K562 (cell line): ENCODE measurements around the gene SLC24A4. TPM values are rescaled to one million over a fixed set of nuclear protein-coding genes. Genes with fewer than 3 reads are reported as not detected.

ENCODE experiments used
- ATAC-seq: fragments of 200-7000 bp; cut with Tn5 transposase; 3 replicates; pipeline ENCODE4 v1.9.1; 2020; ENCODE audit warnings: moderate library complexity
- BruUV-seq: library from RNA; stranded (reverse); fragments of 400-500 nt; replicated peaks from 2 replicates; lab custom pipeline; 2021; lab: Mats Ljungman, UMichigan
- CTCF ChIA-PET: fragments of 300-600 bp; formaldehyde crosslinking; extraction: SDS; loops from one replicate; lab custom pipeline; 2021; ENCODE audit warnings: low intra/inter-chr PET ratio; lab: Yijun Ruan, JAX
- POLR2A ChIA-PET: fragments of 300-600, 350-650 bp; sonication (Branson Sonifier 250); formaldehyde crosslinking; extraction: SDS; loops from one replicate; lab custom pipeline; 2021; ENCODE audit warnings: antibody characterized with exemption, inconsistent platforms; lab: Yijun Ruan, JAX
- DNase-seq, 4 experiments: peaks; one replicate each; pipeline versions ENCODE4 v3.0.0 to v3.0.0-alpha.2; 2011 to 2018; ENCODE audit warnings: low spot score in 3 of 4, mixed read lengths in 3 of 4; ENCODE audit errors: extremely low read depth in 1 of 4
- FAIRE-seq: peaks from 2 replicates; lab custom pipeline; 2011; peaks lifted over from hg19 to GRCh38; lab: Jason Lieb, UNC
- H2AFZ ChIP-seq: 2 replicates; pipeline ENCODE4 v1.6.0; 2011; ENCODE audit warnings: low read depth, low read length, control low read depth, inconsistent platforms
- H3K27ac ChIP-seq: fragments of 200-600 bp; 3 replicates; pipeline ENCODE4 v1.8.0; 2011; ENCODE audit warnings: low read depth, mild to moderate bottlenecking, control low read depth, inconsistent platforms, low read length, moderate library complexity, mixed read lengths; ENCODE audit errors: extremely low read depth
- H3K27me3 ChIP-seq, 2 experiments: fragments of 300-600 bp in 1 of 2; 2 replicates in 1 of 2; 3 replicates in 1 of 2; pipeline versions ENCODE4 v1.6.0 to v1.8.0; 2011; ENCODE audit warnings: inconsistent platforms in 2 of 2, low read length in 2 of 2, mild to moderate bottlenecking in 1 of 2, mixed read lengths in 1 of 2, moderate library complexity in 1 of 2; ENCODE audit not compliant: control insufficient read depth in 2 of 2, insufficient read depth in 2 of 2
- H3K36me3 ChIP-seq: fragments of 300-600 bp; 3 replicates; pipeline ENCODE4 v1.8.0; 2011; ENCODE audit warnings: mild to moderate bottlenecking, low read length, inconsistent platforms; ENCODE audit not compliant: control insufficient read depth, insufficient read depth
- H3K4me1 ChIP-seq, 2 experiments: fragments of 200-600 bp in 1 of 2; replicated peaks in 1 of 2; 2 replicates in 1 of 2; 3 replicates in 1 of 2; pipeline versions ENCODE4 v1.5.1 to v1.8.0; 2011; ENCODE audit warnings: inconsistent platforms in 2 of 2, low read length in 2 of 2, mild to moderate bottlenecking in 1 of 2, mixed read lengths in 1 of 2, moderate library complexity in 1 of 2; ENCODE audit not compliant: control insufficient read depth in 2 of 2, insufficient read depth in 2 of 2
- H3K4me2 ChIP-seq: 2 replicates; pipeline ENCODE4 v1.6.1; 2011; ENCODE audit warnings: low read length, control low read depth, inconsistent platforms, mixed read lengths; ENCODE audit not compliant: insufficient read depth
- H3K4me3 ChIP-seq: fragments of 200-600 bp; sonication (generic), shearing (Covaris generic); 2 replicates; pipeline ENCODE4 v1.5.1; 2016; ENCODE audit warnings: control low read depth, inconsistent platforms
- H3K79me2 ChIP-seq: fragments of 200-600 bp; 3 replicates; pipeline ENCODE4 v1.8.0; 2011; ENCODE audit warnings: low read length, inconsistent platforms; ENCODE audit not compliant: control insufficient read depth, insufficient read depth
- H3K9ac ChIP-seq, 2 experiments: 2 replicates each; pipeline versions ENCODE4 v1.6.0 to v1.6.1; 2011; ENCODE audit warnings: low read depth in 2 of 2, low read length in 2 of 2, control low read depth in 1 of 2, inconsistent platforms in 1 of 2, mild to moderate bottlenecking in 1 of 2, mixed read lengths in 1 of 2; ENCODE audit not compliant: insufficient read depth in 1 of 2
- H3K9me1 ChIP-seq: one replicate; pipeline ENCODE4 v1.6.0; 2011; ENCODE audit warnings: inconsistent platforms, mild to moderate bottlenecking, low read length, moderate library complexity; ENCODE audit not compliant: control insufficient read depth, insufficient read depth
- H3K9me3 ChIP-seq: replicated peaks from 2 replicates; pipeline ENCODE4 v1.5.1; 2011; ENCODE audit warnings: low read depth, low read length, inconsistent platforms; ENCODE audit not compliant: control insufficient read depth, insufficient read depth
- H4K20me1 ChIP-seq: replicated peaks from 2 replicates; pipeline ENCODE4 v1.6.1; 2011; ENCODE audit warnings: low read length, inconsistent platforms, mixed read lengths; ENCODE audit not compliant: control insufficient read depth, insufficient read depth
- BCL6 ChIP-seq: fragments of 250-450 bp; sonication (Bioruptor Pico); IDR thresholded peaks from 2 replicates; pipeline ENCODE4 v1.4.0; 2020
- BRD4 ChIP-seq: fragments of 200-600 bp; sonication (generic); IDR thresholded peaks from 2 replicates; pipeline ENCODE4 v1.6.1; 2017; ENCODE audit warnings: inconsistent platforms
- C11orf30 ChIP-seq: fragments of 450-650 bp; IDR thresholded peaks from 2 replicates; pipeline ENCODE4 v1.6.1; 2016; ENCODE audit warnings: low read depth, mild to moderate bottlenecking
- KAT8 ChIP-seq: fragments of 450-650 bp; IDR thresholded peaks from 2 replicates; pipeline ENCODE4 v1.6.1; 2016; ENCODE audit warnings: low read depth, mild to moderate bottlenecking
- KLF1 ChIP-seq: fragments of 450-650 bp; IDR thresholded peaks from 2 replicates; pipeline ENCODE4 v1.6.1; 2016; ENCODE audit warnings: missing genetic modification characterization, missing compliant biosample characterization
- MLLT1 ChIP-seq, 2 experiments: fragments of 450-650 bp; IDR thresholded peaks; 2 replicates each; pipeline ENCODE4 v1.6.1; 2016
- NFATC3 ChIP-seq: fragments of 450-650 bp; IDR thresholded peaks from 2 replicates; pipeline ENCODE4 v1.6.1; 2017; ENCODE audit warnings: mild to moderate bottlenecking
- TRIM28 ChIP-seq: fragments of 450-650 bp; IDR thresholded peaks from 2 replicates; pipeline ENCODE4 v1.6.1; 2017
- ZNF23 ChIP-seq: fragments of 250-450 bp; sonication (Bioruptor Pico); IDR thresholded peaks from 2 replicates; pipeline ENCODE4 v1.4.0; 2020; ENCODE audit warnings: mild to moderate bottlenecking
- ZNF316 ChIP-seq: fragments of 450-650 bp; IDR thresholded peaks from 2 replicates; pipeline ENCODE4 v1.6.1; 2016
- ZNF764 ChIP-seq: fragments of 250-450 bp; sonication (Bioruptor Pico); IDR thresholded peaks from 2 replicates; pipeline ENCODE4 v1.4.0; 2020; ENCODE audit warnings: low read depth, mild to moderate bottlenecking, moderate library complexity
- WGBS: fragments of 100-300 bp; shearing (Covaris generic); methylation state at CpG from one replicate; pipeline ENCODE4 v1.1.6; 2016; ENCODE audit warnings: low coverage, mixed read lengths; ENCODE audit not compliant: insufficient coverage; ENCODE audit errors: missing lambda C conversion rate; 5-methylcytosine and 5-hydroxymethylcytosine counted together
- in situ Hi-C: fragments of 300-500 bp; cut with MboI; formaldehyde crosslinking; loops from 4 replicates; pipeline ENCODE4 v1.15.0; 2018; ENCODE audit warnings: inconsistent platforms, mixed read lengths
- intact Hi-C: fragments of 100-400 bp; cut with micrococcal nuclease; formaldehyde crosslinking; loops from 2 replicates; pipeline ENCODE4 v1.14.2; 2022
- polyA plus RNA-seq, 8 experiments: library from polyadenylated mRNA; depleted of rRNA in 4 of 8; stranded (reverse) in 5 of 8; unstranded in 3 of 8; fragments of >200 nt; fragmentation: Nextera tagmentation in 2 of 8; fragmentation: Illumina TruSeq in 1 of 8; extraction: Ambion mirVana in 2 of 8; extraction: Trizol in 1 of 8; gene quantifications; 2 replicates each; pipeline versions ENCODE4 v1.2.1 to v1.2.3, GENCODE V29; 2011 to 2014; ENCODE audit warnings: inconsistent platforms in 1 of 8, missing spikeins in 1 of 8
- total RNA-seq, 7 experiments: library from RNA; depleted of rRNA in 6 of 7; stranded (reverse); fragments of >200 nt in 6 of 7; fragmentation: Illumina TruSeq in 2 of 7; extraction: Trizol in 2 of 7; gene quantifications; 2 replicates each; pipeline versions ENCODE4 v1.2.1 to v1.2.3, GENCODE V29; 2011 to 2021; ENCODE audit warnings: low replicate concordance in 1 of 7

The SLC24A4 gene
- total and polyA plus RNA-seq, 9 of the 15 experiments (the other 6 are each of a cell fraction or from before 2014, with no cell fraction given), result not detected

- FAIRE-seq (no peak), DNase-seq (no peak), ATAC-seq (no peak)
- H2AFZ ChIP-seq, result no peak overlapping the region
- no peak overlapping the region for H3K4me3 ChIP-seq
- TF ChIP-seq TRIM28 (no peak), KAT8 (no peak), ZNF23 (no peak), MLLT1 (IDR thresholded peaks at IDR 0.05) (no peak)
- H3K79me2 ChIP-seq, result no peaks in the 10 kb centered on the region
- 0% methylated on average over 12 of the region's 13 CpGs for WGBS
- in situ Hi-C loops (no loop called here), intact Hi-C loops (no loop called here)
- no TSS peak for BruUV-seq
- H3K27ac ChIP-seq, result no peak overlapping the region
- H3K27me3 ChIP-seq, result peaks cover 3 to 15% of the 10 kb centered on the region in 2 experiments; a peak in 3 of 5 replicates
- POLR2A ChIA-PET, result no interaction called here
- H3K4me1 ChIP-seq, result no peaks in the 10 kb centered on the region
- no peaks in the 10 kb centered on the region for H3K36me3 ChIP-seq
- H3K9me1 ChIP-seq, result no peaks in the 10 kb centered on the region
- H3K9me3 ChIP-seq, result no peaks in the 10 kb centered on the region
- no peak overlapping the region for H3K9ac ChIP-seq
- no peaks in the 10 kb centered on the region for H4K20me1 ChIP-seq
- CTCF ChIA-PET, result no interaction called here
- no peak overlapping the region for H3K4me2 ChIP-seq
Observed at GRCh38 chr14:92414690-92415445, 91.9 kb downstream of the SLC24A4 start.

- H3K27me3 ChIP-seq, result peaks cover 3 to 15% of the 10 kb centered on the region in 2 experiments; a peak in 3 of 5 replicates
- H4K20me1 ChIP-seq, result no peaks in the 10 kb centered on the region
- no peak for ATAC-seq
- no TSS peak for BruUV-seq
- no peak overlapping the region for H2AFZ ChIP-seq
- H3K4me3 ChIP-seq, result no peak overlapping the region
- H3K79me2 ChIP-seq, result no peaks in the 10 kb centered on the region
- no peak overlapping the region for H3K9ac ChIP-seq
- no peaks in the 10 kb centered on the region for H3K36me3 ChIP-seq
- no peaks in the 10 kb centered on the region for H3K9me1 ChIP-seq
- H3K9me3 ChIP-seq, result no peaks in the 10 kb centered on the region
- H3K4me2 ChIP-seq, result no peak overlapping the region
- no peak for FAIRE-seq
- ChIA-PET CTCF (no interaction called here), POLR2A (no interaction called here)
- intact Hi-C loops, result no loop called here
- no peaks in the 10 kb centered on the region for H3K4me1 ChIP-seq
- 2% methylated on average over 6 of the region's 9 CpGs for WGBS
- in situ Hi-C loops, result no loop called here
- DNase-seq, result no peak
- H3K27ac ChIP-seq, result no peak overlapping the region
- TF ChIP-seq KLF1 (tag) (no peak), BCL6 (CRISPR knock-in tag) (no peak), ZNF316 (peak; percentile 52; the same call in 1 of the 2 replicates), ZNF764 (CRISPR knock-in tag) (no peak), C11orf30 (peak; percentile 44; the same call in 1 of the 2 replicates), NFATC3 (no peak), BRD4 (no peak)
Observed at GRCh38 chr14:92415969-92416368, 93.0 kb downstream of the SLC24A4 start.
